ENCODE measurements around the gene TSPAN6. TPM values are rescaled to one million over a fixed set of nuclear protein-coding genes. Genes with fewer than 3 reads are reported as not detected.

The TSPAN6 gene
- total and polyA plus RNA-seq, 2 of the 13 experiments (the other 11 are each of a cell fraction or from before 2014, with no cell fraction given) = 78.9 to 133 TPM

DNA sequence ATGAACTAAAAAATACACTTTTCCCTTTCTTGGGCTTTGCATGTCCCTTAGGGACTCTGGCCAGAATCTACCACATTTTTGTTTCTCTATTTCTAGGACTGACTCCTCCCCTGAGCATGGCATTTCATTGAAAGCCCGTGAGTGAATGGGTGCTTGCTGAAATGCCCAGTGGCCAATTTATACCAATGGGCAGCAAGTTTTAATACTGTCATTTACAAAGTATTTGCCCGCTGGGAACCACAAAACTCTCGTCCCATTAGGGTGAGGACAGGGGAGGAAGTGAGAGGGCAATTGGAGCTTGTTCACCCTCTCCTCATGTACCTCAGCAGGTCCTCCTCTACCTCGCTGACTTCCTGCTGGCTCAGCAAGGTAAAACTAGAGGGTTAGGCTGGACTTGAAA, 8.5 kb upstream of the TSPAN6 start (continued):
- TF ChIP-seq, protein P1, sequence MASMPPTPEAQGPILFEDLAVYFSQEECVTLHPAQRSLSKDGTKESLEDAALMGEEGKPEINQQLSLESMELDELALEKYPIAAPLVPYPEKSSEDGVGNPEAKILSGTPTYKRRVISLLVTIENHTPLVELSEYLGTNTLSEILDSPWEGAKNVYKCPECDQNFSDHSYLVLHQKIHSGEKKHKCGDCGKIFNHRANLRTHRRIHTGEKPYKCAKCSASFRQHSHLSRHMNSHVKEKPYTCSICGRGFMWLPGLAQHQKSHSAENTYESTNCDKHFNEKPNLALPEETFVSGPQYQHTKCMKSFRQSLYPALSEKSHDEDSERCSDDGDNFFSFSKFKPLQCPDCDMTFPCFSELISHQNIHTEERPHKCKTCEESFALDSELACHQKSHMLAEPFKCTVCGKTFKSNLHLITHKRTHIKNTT (CRISPR knock-in tag; IDR thresholded peaks at IDR 0.05) = no peak
- TF ChIP-seq NPAS2 (CRISPR knock-in tag; IDR thresholded peaks at IDR 0.05; ENCODE audit: borderline replicate concordance) = no peak

DNA sequence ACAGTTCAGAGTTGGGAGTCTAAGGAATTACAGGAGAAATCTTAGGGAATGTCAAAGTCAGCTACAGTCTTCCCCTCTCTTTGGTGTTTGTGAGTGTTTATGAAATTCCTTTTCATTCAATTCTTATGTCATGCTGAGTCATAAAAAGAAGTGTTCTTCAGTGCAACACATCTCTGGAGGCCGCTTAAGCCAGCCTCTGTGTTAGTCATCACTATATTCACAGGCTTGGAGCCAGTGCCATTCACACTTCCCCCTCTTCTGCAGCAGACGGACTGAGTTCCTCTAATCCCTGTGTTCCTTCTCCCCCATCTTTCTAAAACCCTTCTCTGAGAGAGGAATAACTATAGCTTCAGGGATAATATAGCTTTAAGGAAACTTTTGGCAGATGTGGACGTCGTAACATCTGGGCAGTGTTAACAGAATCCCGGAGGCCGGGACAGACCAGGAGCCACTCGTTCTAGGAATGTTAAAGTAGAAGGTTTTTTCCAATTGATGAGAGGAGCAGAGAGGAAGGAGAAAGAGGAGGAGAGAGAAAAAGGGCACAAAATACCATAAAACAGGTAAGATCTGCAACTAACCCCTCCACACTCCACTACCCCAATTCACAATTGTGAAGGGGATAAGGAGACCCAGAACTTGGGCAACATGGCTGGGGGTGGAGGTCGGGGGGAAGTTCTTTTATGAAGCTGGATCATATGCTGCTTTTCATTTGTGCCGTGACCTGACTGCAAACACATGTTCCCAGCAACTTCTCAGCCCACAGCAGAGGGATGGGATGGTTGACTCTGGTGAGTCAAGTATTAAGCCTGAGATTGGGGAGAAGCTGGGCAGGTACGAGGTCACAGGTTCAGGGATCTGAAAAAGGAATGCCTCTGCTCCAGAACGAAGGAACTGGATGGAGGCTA, 7.6 kb upstream of the TSPAN6 start, which contains the start of gene SRPX2:
SRPX2 (plus strand) TSS at position 244 of the 905 bp plus-strand sequence. CDS start 2,124 bp downstream, outside the sequence.
- H3K36me3 ChIP-seq (replicated peaks in 1 of 2; ENCODE audit: control insufficient read depth in 1 of 2, insufficient read depth in 2 of 2, low read length in 2 of 2) = no peaks in the 10 kb centered on the region
- H3K27ac ChIP-seq (ENCODE audit: extremely low read length, insufficient read depth, low read length) = no peak within 1 kb of the TSS
- no peak within 1 kb of the TSS for H2AFZ ChIP-seq (ENCODE audit: low read length)
- no TSS peak for BruUV-seq (replicated peaks)
- no peak within 1 kb of the TSS for H3K4me2 ChIP-seq (ENCODE audit: low read depth, low read length)
- H3K4me1 ChIP-seq (ENCODE audit: insufficient read depth, low read length) = peaks cover 60% of the 10 kb centered on the region
- H3K27me3 ChIP-seq (ENCODE audit: control insufficient read depth in 1 of 2, insufficient read depth in 2 of 2, low read length in 2 of 2) = no peaks in the 10 kb centered on the region
- H3K79me2 ChIP-seq (ENCODE audit: insufficient read depth, low read length) = no peaks in the 10 kb centered on the region
- FAIRE-seq = no peak
- in situ Hi-C loops (cut with HindIII; ENCODE audit: extremely low pct_ligation_motif_present, low pct_unique_long_range_greater_than_20kb) = no loop called here
- DNase-seq (ENCODE audit: low spot score) = no peak
- TF ChIP-seq, protein P2, sequence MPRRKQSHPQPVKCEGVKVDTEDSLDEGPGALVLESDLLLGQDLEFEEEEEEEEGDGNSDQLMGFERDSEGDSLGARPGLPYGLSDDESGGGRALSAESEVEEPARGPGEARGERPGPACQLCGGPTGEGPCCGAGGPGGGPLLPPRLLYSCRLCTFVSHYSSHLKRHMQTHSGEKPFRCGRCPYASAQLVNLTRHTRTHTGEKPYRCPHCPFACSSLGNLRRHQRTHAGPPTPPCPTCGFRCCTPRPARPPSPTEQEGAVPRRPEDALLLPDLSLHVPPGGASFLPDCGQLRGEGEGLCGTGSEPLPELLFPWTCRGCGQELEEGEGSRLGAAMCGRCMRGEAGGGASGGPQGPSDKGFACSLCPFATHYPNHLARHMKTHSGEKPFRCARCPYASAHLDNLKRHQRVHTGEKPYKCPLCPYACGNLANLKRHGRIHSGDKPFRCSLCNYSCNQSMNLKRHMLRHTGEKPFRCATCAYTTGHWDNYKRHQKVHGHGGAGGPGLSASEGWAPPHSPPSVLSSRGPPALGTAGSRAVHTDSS (CRISPR knock-in tag; conservative IDR thresholded peaks at IDR 0.05) = no peak
- TF ChIP-seq NR1H2 (CRISPR knock-in tag; IDR thresholded peaks at IDR 0.05; ENCODE audit: borderline replicate concordance, low read depth) (no peak), ZNF607 (CRISPR knock-in tag; IDR thresholded peaks at IDR 0.05; ENCODE audit: borderline replicate concordance) (no peak), FOSL2 (CRISPR knock-in tag; IDR thresholded peaks at IDR 0.05) (peak; percentile 42)
- H3K9ac ChIP-seq (ENCODE audit: insufficient read depth, low read depth, low read length) = no peak within 1 kb of the TSS
- CTCF ChIA-PET (ENCODE audit: low intra/inter-chr PET ratio, low total read pairs) = no interaction called here
- intact Hi-C loops (cut with micrococcal nuclease; ENCODE audit: unreplicated experiment) = no loop called here
- no peak for ATAC-seq
- 73% methylated on average over 11 of the region's 11 CpGs for WGBS (ENCODE audit: low lambda C conversion rate)
- H3K9me3 ChIP-seq (ENCODE audit: low read length) = no peaks in the 10 kb centered on the region
- no peaks in the 10 kb centered on the region for H4K20me1 ChIP-seq (ENCODE audit: insufficient read depth, low read length)
- POLR2A ChIA-PET = no interaction called here
- no peak within 1 kb of the TSS for H3K4me3 ChIP-seq (replicated peaks in 1 of 3; ENCODE audit: insufficient read depth in 1 of 3, low read depth in 2 of 3, low read length in 3 of 3)

Measured in HepG2 (cell line).